ENCODE data around the gene BMF.

The BMF gene

DNA sequence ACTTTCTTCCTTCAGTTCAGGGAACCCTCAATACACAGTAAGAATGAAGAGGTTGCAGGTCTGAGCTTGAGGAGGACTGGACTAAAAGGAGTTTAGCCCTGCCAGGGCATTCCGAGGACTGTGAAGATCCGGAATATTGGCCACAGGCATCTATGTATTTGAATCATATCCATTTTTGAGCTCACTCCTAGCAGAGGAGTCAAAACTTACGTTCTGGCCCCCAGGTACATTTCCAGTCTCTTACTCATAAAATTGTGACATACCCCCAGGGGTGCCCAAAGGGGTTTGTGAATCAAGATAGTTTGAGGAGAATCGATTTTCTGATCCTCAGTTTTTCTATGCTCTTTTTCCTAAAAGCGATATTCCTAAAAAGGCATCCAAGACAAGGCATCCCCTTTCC, 42.1 kb downstream of the BMF start:
- ChIA-PET CTCF (interaction anchor here (0.8 to 8.4 kb wide), 13 partner anchors 8 to 208 kb away, joined by 3 to 85 read pairs (median 4); no protein-coding TSS in a partner anchor), POLR2A (no interaction called here)
- no peak for DNase-seq (ENCODE audit: extremely low spot score)
- TF ChIP-seq CTCF (IDR thresholded peaks at IDR 0.05; ENCODE audit: control extremely low read depth, extremely low read depth, low read depth, missing control alignments): no peak

DNA sequence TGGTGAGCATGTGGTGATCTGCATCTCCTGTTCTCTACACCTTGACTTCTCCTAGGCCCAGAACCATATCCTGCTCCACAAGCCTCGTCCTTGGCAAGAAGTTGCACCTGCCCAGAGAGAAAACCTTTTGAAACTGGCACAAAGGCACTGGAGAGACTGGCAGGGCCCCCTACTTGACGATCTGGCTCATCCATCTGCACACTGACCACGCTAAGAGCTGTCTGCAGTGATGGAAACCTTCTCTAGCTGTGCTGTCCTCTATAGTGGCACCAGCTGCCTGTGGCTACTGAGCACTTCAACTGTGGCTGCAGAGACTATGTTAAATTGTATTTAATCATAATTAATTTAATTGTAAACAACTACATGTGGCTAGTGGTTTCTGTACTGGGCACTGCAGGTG, 43.5 kb downstream of the BMF start:
- no peak for TF ChIP-seq CTCF (IDR thresholded peaks at IDR 0.05; ENCODE audit: control extremely low read depth, extremely low read depth, low read depth, missing control alignments)
- CTCF ChIA-PET: interaction anchor here (1.4 to 8.4 kb wide), 4 partner anchors 12 to 41 kb away, joined by 4 to 85 read pairs (median 17); no protein-coding TSS in a partner anchor
- no peak for DNase-seq (ENCODE audit: extremely low spot score)
- POLR2A ChIA-PET: no interaction called here

GRCh38 chr15:40064231-40064894, 44.3 kb downstream of the BMF start:
- POLR2A ChIA-PET: no interaction called here
- no peak for TF ChIP-seq CTCF (IDR thresholded peaks at IDR 0.05; ENCODE audit: control extremely low read depth, extremely low read depth, low read depth, missing control alignments)
- DNase-seq (ENCODE audit: extremely low spot score): peak; percentile 67
- CTCF ChIA-PET: interaction anchor here (1.1 to 8.4 kb wide), 5 partner anchors 11 to 41 kb away, joined by 3 to 85 read pairs (median 5); no protein-coding TSS in a partner anchor

DNA sequence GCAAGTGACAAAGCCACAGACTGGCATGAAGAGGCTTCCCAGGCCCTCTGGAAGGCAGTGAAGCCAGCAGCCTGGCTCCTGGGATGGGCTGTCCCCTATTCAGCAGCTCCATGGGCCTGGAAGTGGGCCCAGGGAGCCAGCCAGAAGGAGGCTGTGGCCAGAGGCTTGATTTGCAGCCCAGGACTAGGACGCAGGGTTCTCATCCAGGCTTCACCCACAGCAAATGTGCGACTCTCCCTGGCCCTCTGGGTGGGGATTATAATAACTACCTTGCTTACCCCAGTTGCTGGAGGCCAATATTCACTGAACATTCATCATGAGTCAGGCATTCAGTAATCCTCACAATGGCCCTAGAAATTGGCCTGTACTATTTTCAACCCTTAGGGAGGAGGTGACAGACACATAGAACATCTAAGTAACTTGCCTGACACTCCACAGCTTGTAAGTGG, 45.1 kb downstream of the BMF start:
- ChIA-PET CTCF (interaction anchor here (0.6 to 8.4 kb wide), 8 partner anchors 10 to 42 kb away, joined by 3 to 85 read pairs (median 6); no protein-coding TSS in a partner anchor), POLR2A (no interaction called here)
- no peak for TF ChIP-seq CTCF (IDR thresholded peaks at IDR 0.05; ENCODE audit: control extremely low read depth, extremely low read depth, low read depth, missing control alignments)
- DNase-seq (ENCODE audit: extremely low spot score): no peak

- ChIA-PET POLR2A (no interaction called here), CTCF (interaction anchor here (0.6 to 8.4 kb wide), 14 partner anchors 9 to 212 kb away, joined by 3 to 85 read pairs (median 6); no protein-coding TSS in a partner anchor)
- DNase-seq (ENCODE audit: extremely low spot score): no peak
- TF ChIP-seq CTCF (IDR thresholded peaks at IDR 0.05; ENCODE audit: control extremely low read depth, extremely low read depth, low read depth, missing control alignments): no peak
Observed at GRCh38 chr15:40062816-40063562, 45.7 kb downstream of the BMF start.

DNA sequence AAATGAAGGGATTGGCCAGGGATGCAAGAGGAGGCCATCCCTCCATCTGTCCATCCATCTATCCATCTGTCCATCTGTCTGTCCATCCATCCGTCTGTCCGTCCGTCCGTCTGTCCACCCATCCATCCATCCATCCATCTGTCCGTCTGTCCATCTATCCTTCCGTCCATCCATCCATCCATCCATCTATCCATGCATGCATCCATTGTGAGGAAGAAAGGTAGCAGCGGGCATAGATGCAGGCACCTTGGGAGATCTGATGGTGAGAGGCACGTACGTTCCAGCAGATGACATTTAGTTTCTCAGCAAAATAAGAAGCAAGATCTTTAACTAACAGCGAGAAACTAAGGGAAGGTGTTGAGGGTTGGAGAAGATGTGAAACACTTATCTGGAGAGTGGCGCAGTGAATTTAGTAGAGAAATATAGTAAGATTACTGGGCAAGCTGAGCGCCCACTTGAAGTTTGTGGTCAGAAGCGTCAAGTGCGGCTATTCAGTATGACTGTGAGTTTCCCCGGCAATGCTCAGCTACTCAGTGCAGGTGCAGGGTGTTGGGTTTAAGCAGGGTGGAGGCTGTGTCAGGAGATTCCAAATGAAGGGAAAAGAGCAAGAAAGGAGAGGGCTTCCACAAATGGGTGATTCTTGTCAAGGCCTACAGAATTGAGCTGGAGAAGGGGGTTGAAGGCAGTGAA, 47.3 kb downstream of the BMF start:
- ChIA-PET CTCF (interaction anchor here (0.9 to 8.4 kb wide), 11 partner anchors 8 to 213 kb away, joined by 3 to 85 read pairs (median 6); no protein-coding TSS in a partner anchor), POLR2A (no interaction called here)
- no peak for TF ChIP-seq CTCF (IDR thresholded peaks at IDR 0.05; ENCODE audit: control extremely low read depth, extremely low read depth, low read depth, missing control alignments)
- peak; percentile 68 for DNase-seq (ENCODE audit: extremely low spot score)

Measured in GM10248 (cell line).